GM04503 (cell line): ENCODE results near the gene CACNA1D.
A peak's percentile ranks its signal among the peaks of the same experiment; 100 is the strongest.

Experiments used
- DNase-seq: peaks from one replicate; pipeline ENCODE4 v3.0.0-alpha.2; 2012; ENCODE audit warnings: low read depth

The CACNA1D gene

DNA sequence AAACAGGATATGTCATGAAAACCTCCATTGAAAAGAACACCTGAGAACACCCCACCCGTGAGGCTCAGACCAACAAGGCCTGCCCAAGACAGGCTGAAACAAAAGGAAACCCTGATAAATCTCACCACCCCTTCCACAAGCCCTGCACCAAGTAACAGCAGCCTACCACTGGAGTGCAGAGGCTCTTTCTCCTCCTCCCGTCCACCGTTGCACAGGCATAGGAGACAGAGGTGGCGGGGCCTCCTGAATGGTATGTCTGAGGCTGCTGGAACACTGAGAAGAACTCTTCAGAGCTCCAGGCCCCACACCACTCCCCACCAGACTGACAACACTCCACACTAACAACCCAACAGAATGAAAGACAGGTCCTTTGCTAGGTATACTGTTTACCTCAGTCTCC, 330.4 kb downstream of the CACNA1D start:
- no peak for DNase-seq

DNA sequence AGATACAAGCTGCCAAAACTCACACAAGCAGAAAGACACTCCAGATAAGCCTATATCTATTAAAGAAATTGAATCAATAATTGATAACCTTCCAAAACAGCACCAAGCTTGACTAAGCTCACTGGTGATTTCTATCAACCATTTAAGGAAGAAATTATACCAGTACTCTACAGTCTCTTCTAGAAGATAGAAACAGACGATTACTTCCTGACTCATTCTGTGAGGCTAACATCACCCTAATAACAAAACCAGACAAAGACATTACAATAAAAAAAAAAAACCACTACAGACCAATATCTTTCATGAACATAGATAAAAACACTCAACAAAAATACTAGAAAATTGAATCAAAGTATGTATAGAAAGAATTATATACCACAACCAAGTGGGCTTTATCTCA, 331.6 kb downstream of the CACNA1D start:
- DNase-seq: no peak

DNA sequence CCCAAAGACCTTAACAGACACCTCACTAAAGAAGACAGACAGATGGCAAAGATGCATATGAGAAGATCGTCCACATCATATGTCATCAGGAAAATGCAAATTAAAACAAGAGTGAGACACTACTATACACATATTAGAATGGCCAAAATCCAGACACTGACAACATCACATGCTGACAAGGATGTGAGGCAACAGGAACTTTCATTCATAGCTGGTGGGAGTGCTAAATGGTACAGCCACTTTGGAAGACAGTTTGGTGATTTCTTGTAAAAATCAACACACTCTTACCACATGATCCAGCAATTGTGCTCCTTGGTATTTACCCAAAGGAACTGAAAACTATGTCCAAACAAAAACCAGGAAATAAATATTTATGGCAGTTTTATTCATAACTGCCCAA, 334.2 kb downstream of the CACNA1D start:
- DNase-seq: no peak

DNA sequence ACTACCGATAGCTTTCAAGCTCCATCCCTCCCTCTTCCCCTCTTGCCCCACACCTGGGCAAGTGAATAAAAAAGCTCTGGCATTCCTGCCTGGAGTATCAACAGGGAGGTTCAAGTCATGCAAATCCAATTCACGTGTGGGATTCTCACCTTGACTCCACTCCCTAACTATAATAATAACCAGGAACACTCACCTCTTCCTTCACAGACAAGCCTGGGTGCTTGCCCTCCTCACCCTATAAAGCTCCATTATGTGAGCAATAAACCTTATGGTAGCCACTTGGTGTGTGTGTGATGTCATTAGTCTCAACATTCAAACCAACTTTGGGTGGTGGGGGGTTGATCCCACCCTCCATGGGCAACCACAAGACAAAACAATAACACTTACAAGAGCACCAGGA, 335.2 kb downstream of the CACNA1D start:
- DNase-seq: no peak

DNA sequence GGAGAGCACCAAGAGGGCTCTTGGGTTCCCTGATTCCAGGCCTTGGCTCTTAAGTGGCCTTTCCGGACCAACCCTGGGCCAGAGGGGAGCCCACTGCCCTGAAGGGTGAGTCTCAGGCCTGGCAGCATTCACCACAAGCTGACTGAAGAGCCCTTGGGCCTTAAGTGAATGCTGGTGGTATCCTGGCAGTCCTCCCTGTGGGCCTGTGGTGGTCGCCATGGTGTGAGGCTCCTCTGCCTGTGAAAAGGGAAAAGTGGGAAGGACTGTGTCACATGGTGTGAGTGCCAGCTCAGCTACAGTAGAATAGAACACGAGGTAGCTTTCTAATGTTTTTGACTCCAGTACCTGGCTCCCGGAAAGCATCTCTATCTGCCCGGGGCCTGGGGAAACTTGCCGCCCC, 336.5 kb downstream of the CACNA1D start:
- DNase-seq: no peak

DNA sequence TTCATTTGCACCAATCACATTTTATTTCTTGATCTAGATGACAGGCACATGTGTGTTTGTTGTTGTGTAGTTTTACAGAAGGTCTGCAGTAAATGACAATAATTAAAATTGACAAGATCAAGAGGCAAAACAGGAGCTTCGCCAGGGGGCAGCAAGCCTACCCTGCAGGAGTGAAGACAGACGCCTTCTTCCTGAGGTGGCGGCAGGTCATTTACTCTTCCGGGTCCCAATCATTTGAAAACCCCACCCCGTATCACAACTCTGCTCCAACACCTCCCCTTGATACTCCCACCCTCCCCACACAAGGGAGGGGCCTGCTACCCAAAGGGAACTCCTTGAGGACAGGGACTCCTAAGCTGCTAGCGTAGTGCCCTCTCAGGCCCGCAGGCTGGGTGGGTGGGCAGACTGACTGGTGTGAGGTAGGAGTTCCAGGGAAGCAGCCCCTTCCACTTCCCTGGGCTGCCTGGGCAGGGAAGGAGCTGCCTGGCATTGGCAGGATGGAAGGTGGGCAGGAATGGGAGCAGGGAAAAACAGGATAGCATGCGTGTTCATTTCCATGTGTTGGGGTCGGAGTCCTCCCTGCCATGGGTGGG, 338.7 kb downstream of the CACNA1D start:
- no peak for DNase-seq

DNA sequence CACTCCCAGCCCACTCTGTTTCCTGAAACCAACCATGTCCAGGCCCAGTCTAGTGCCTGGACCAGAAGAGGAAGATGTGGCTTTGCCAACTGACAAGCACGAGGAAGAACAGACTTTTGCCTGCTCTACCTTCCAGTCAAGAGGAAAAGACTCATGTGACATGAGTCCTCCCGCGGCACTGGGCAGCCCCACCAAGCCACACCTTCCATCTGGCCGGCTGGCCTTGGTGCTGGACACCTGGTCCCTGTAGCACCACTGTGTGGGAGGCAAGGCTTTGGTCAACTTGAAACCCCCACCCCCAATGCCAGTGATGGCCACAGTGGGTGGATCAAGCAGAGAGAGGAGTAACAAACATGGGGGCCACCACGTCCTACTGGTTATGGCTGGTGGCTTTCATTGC, 339.3 kb downstream of the CACNA1D start:
- no peak for DNase-seq

DNA sequence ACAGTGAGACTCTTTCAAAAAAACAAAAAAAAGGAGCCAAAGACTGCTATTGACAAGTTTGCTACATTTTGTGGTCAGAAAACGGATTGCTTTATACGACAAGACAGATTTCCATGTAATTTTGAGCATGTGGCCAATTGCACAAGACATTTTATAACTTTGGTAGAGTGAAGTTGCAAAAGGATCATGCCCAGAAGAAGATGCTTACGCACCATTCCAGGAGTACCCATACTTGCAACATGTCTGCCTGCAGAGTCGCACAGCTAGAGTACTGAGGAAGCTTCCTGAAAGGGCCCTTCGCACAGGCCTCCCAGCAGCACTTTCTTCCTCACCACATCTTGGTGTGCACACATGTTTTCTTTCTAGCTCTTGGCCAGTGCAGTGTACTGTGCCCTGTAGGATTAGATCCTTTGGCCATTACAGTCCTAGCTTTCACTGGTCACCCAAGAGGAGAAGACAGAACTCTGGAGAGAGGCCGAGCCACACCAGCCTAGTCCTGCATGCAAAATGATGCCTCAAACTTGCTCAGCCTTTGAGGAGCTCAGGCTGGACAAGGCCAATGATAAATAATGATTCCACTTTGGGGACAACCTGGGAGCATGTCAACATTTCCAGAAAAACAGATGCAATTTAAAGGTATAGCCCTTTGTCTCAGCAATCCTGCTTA, 340.2 kb downstream of the CACNA1D start:
- peak; percentile 21 for DNase-seq

DNA sequence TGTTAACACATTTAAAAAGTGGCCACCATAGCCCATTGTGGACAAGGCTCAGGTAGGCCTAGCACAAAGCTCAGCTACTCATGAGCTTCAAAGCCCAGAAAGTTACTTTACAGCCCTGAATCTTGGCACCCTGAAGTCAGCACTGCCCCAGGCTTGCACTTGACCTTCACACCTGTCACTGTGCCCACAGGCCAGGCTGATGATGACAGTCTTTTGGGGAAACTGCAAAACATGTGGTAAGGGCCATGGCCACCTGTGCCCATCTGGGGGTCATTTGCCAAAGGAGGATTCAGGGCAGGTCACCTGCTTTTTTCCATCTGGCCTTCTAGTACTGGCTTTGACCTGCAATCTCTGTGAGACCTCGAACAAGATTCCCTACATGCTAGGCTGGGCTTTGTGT, 340.8 kb downstream of the CACNA1D start:
- no peak for DNase-seq

DNA sequence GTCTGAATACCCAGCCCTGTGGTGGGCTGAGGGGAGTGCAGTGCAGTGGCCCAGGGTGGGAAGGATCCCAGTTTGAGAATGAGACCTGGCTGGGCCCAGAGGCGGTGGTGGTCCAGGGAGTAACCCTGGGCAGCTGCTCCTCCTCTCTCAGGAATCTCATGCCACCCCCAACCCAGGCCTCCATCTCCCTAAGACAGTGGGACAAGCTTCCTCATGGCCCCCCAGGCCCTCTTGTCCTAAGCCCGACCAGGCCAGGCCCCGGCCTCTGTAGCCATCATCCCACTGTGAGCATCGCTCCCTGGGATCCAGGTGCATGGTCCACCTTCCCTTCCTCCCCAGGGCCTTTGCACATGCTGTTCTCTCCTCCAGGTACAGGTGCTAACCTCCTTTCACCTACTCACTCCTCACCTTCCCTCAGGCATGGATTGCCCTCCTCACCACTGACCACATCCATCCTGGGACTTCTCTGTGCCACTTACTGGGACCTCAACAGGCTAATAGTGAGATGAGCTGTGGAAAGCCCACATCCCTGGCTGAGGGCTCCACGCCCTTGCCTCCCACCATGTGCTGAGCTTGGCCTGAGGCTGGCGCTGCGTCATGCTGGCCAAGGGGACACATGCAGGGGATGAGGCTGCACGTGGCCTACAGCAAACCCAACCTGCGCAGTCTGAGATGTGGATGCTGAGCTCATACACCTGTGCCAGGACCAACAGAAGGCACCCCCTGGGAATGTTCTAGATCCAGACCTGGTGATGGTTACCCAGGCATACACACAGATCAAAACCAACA, 341.9 kb downstream of the CACNA1D start:
- no peak for DNase-seq

DNA sequence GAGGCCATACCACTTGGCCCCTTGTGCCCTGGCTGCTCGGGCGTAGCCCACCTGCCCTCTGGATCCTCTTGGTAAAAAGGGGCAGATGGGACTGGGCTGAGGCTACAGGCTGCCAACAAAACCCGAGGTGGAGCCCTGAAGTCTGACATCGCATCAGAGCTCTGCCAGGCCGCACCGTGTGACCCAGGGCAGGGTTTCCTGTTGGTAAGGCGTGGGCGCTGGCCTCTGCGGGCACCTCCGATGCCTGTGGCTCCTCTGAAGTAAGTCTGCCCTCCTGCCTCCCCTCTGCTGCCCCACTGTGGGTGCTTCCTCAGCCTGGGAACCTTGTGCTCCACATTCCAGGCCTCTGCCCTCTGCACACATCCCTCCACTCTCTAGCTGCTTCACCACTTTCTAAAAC, 342.9 kb downstream of the CACNA1D start:
- DNase-seq: no peak

DNA sequence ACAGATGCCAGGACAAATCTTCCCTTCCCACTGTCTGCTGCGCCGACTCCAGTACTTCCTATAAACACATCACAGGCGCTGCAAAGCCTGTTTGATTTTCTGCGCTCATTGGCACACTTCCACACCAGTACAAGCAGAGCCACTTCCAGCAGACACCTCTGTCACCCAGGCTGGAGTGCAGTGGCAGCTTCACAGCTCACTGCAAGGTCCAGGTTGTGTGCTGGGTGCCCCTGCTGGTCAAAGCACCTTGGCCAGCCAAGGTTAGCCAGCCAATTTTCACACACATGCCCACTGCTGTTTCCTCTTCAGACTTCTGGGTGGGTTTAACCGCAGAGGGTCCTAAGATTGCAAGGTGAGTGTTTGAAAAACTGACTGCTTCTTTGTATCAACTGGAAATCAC, 346.9 kb downstream of the CACNA1D start:
- DNase-seq: no peak

DNA sequence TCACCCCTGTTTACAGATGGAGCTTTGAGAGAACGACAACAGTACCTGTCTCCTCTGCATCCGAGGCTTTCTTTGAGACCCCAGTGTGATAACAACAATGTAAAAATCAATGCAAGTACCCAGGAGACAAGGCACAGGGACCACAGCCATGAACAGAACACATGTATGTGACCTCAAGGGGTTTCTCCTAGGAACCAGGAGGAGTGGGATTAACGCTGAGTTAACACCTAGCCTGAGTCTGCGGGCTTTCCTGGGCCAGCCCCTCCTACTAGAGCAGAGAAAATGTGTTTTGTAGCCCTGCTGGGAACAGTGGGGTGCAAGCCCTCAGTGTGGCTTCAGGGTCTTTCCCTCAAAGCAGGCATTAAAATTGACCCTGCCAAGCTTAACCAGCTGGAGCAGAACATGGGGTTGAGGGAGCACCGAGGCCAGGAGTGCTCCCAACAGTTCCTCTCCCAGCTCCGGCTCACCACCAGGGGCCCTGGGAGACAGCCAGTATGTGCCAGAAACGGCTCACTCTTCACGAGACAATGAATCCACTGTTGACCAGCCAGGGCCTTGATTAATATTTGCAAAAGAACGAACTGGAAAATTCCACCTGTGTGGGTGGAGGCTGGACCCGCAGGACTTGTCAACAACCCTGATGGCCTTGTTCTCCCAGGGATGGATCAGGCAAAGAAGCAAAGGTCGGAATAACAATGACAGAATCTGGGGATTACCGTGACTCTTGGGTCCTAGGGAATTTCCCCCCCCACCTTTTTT, 348.2 kb downstream of the CACNA1D start:
- DNase-seq: no peak

DNA sequence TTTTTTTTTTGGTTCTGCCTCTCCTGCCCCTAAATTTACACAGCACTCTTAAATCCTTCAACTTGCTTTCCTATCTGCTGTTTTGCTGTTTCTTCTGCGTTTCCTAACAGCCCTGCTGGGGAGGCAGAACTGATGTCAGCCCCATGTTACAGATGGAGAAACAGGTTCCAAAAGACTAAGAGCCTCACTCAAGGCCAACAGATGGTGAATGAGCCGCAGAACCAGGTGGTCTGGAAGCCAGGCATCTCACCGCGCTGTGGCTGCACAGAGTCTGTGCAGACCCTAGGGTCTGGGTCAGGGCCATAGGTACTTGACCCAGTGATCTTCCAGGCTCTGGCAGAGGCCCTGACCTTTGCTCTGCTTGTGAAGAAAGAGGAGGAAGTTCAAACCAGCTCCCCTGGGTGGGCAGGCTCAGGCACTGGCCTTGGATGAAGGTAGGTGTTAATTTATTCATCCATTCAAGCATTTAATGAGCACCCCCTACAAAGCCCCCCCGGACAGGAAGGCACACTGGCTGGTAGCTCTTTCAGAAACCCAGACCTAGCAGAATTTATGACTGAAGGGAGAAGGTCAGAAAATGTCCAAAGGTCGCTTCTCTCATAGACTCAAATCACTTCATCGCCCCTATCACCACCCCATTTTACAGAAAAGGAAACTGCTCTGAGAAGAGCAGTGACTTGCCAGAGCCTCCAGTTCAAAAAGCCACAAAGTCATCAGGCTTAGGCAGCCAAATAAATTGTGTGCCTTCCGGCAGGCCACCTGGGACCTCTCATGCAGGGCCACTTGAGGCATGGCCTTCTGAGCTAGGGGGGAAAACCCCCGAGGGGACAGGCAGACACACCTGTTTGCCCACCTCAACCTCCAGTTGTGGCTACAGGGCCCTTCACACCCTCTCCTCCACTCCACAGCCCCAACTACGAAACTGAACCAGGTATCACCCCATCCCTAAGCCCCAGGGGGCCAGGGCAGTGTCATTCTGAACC, 349.1 kb downstream of the CACNA1D start:
- no peak for DNase-seq

DNA sequence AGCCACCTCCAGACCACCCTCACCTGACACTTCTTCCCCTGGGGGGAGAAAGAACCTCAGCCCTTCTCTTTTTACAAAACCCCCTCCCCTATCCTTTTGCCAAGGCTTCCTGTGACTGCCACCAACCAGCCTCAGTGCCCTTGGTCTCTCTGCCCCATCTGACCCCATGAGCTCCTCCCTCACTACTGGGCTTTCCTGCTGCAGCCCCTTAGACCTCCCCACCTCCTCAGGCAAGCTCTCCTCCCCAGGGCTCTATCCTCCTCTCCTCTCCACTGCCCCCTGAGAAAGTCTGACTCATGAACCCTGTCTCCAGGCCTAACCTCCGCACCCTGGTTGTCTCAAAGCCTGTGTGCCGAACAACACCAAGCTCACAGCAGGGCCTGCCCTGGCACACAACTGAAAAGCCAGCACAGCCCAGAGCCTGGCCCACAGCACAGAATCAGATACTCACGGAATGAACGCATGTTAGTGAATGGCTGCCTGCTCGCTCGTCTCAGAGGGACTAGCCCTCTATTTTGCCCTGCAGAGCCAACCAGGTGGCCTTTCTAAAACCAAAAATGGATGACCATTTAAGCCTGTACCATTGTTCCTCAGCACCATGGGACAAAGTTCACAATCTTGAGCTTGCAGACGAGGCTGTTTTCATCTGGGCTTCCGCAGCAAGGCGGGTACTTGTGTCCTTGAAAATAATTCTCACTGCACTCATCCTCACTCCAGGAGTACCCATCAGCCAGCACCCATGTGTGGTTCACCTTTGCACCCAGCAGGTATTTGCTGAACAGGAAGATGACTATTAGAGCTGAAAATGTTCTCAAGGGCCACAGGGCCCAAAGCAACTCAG, 350.1 kb downstream of the CACNA1D start:
- DNase-seq: no peak

DNA sequence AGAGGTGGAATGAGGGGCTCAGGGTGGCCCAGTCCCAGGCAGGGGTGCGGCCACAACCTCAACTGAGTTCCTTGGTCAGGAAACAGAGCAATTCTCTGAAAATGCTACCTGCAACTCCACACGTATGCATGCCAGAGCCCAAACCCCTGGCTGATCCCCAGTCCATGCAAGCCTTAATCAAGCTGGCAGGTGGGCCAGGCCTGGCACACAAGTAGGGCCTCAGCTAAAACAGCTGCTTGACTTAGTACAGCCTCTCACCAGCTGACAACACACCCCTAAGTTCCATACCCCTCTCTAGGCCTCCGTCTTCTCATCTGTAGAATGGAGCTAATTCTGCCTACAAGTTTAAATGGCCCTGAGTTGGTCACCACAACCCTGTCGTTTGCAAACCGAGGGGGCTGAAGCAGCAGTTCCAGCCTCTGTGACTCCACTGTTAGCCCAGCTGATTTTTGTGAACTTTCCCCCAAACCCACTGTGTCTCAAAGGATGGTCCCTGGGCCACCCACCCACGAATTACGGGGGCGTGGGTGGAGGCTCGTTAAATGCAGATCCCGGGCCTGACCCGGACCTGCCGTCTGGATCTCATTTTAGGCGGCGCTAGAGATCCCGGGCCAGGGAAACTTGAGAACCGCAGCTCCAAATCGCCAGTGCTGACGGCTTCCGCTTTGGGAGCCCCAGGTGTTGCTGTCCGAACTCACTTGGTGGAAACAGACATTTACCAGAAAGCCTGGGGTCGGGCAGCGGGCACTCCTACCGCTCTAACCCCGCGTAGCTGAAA, 350.9 kb downstream of the CACNA1D start:
- no peak for DNase-seq

DNA sequence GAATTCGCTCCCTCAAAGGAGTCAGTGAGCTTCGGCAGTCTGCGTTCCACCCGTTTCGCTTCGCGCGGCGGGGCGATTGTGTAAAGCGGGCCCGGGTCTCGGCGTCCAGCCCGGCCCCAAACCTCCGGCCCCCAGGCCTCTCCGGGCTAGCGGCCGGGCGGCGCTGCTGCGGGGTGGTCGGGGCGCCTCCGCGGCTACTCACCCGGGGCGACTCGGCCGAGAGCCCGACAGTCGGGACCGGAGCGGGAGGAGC, 351.4 kb downstream of the CACNA1D start:
- no peak for DNase-seq

DNA sequence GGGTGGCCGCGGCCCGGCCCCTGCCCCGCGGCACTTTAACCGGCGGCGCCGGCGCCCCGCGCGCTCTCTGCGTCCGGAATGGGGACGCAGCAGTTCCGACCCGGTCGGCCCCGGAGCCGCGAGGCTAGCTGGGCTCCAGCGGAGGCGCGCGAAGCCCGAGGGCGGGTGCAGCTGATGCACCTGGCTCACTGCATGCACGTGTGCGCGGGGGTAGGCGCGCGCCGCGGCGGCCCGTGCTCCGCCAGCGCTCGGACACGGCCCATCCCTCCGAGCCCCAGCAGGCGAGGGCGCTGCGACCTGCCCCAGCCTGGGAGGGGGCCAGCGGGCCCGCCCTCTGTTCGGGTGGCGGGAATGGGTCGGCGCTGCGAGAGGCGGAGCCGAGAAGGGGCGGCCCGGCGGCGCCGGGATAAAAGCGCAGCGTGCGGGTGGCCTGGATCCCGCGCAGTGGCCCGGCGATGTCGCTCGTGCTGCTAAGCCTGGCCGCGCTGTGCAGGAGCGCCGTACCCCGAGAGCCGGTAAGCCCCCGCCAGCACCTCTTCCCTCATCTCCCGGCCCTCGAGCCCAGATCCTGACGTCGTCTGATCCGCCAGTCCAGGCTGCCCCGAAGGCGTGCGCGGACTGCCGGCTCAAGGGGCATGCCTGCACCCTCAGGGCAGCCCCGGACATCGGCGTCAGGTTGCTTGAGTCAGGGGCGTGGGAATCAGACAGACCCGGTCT, 351.9 kb downstream of the CACNA1D start, which contains the start of the genes CHDH and IL17RB:
TSS of gene CHDH (minus strand) at position 286 of the 717 bp plus-strand sequence. CDS start 22,411 bp downstream, outside the sequence.
TSS of gene IL17RB (plus strand) at position 435 of the 717 bp plus-strand sequence. CDS start at position 456, 21 bp downstream.
- no peak for DNase-seq

DNA sequence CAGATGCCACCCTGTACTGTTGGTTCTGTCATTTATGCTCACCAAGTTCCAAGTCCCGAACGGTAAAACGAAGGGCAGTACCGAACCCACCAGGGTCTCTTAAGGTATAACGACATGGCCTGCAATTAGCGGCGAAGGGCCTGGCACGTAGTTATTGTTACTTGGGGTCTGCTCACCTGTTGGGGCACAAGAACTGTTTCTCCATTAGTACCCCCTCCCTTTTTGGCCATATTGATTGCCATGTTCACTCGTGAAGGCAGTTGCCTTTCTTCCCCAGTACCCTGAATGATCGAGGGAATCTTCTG, 352.4 kb downstream of the CACNA1D start:
- DNase-seq: no peak
